Vagina (tissue), 2 donors: Measurements from ENCODE around the gene SCARB2.

Experiments
- POLR2AphosphoS5 ChIP-seq, 2 donors: sonication (generic); formaldehyde crosslinking; IDR thresholded peaks; one replicate each; pipeline ENCODE4 v1.9.0; 2017; ENCODE audit warnings: antibody characterized with exemption in 2 of 2, mild to moderate bottlenecking in 2 of 2, low read depth in 1 of 2; ENCODE audit not compliant: insufficient read depth in 1 of 2
- TF ChIP-seq, protein P1 (sequence below), 3 experiments: fragments of 450-650 bp in 2 of 3; fragments of 200-600 bp in 1 of 3; sonication (generic) in 1 of 3; IDR thresholded peaks; one replicate each; pipeline ENCODE4 v1.5.1; 2017 to 2019; ENCODE audit warnings: antibody characterized with exemption in 3 of 3, mild to moderate bottlenecking in 2 of 3, moderate library complexity in 2 of 3

DNA sequence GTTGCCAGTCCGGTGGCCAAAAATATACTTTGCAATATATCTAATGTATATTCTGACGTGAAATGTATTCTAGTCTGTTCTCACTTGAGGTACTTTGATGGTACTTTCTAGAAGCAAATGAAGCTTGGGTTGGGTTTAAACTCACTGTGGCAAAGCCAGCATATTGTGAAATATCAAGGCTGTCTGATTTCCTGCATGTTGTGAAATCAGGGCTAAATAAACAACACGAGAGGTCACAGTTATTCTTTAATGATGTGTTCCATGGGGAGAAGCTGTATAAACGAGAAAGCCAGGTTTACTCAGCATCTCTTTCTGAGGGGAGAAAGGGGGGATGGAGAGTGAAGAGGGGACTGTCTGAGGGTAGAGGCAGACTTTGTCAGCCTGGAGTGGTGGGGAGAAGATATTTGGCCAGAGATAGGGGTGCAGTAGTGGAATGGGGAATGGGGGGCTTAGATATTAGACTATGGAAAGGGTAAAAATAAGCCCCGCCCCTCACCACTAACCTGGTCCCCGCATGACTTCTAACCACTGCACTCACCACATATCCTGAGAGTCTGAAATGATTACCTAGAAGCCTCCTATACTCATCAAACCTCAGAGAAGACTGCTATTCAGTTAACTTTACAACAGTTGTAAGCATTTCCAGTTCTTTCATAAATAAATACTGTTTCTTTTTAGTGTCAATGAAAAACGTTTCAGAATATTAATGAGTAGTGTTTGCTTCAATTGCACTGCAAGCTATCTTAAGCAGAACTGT, 5.9 kb upstream of the SCARB2 start:
- TF ChIP-seq POLR2AphosphoS5 (IDR thresholded peaks at IDR 0.05; ENCODE audit: insufficient read depth in 1 of 2, low read depth in 1 of 2) = peak in 1 of 2 donors; percentile 93
- TF ChIP-seq, protein P1, sequence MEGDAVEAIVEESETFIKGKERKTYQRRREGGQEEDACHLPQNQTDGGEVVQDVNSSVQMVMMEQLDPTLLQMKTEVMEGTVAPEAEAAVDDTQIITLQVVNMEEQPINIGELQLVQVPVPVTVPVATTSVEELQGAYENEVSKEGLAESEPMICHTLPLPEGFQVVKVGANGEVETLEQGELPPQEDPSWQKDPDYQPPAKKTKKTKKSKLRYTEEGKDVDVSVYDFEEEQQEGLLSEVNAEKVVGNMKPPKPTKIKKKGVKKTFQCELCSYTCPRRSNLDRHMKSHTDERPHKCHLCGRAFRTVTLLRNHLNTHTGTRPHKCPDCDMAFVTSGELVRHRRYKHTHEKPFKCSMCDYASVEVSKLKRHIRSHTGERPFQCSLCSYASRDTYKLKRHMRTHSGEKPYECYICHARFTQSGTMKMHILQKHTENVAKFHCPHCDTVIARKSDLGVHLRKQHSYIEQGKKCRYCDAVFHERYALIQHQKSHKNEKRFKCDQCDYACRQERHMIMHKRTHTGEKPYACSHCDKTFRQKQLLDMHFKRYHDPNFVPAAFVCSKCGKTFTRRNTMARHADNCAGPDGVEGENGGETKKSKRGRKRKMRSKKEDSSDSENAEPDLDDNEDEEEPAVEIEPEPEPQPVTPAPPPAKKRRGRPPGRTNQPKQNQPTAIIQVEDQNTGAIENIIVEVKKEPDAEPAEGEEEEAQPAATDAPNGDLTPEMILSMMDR (IDR thresholded peaks at IDR 0.05) = no peak
